Endothelial cell of umbilical vein (primary cell): ENCODE data around the gene GRIK3. TPM values are rescaled to one million over a fixed set of nuclear protein-coding genes. Genes with fewer than 3 reads are reported as not detected.

Experiments used
- BruUV-seq: library from RNA; stranded (reverse); fragments of 400-500 nt; replicated peaks from 2 replicates; lab custom pipeline; 2021; lab: Mats Ljungman, UMichigan
- CTCF ChIA-PET: fragments of 300-600, 350-600 bp; sonication (Branson Sonifier 250); formaldehyde crosslinking; loops from one replicate; lab custom pipeline; 2021; ENCODE audit warnings: antibody characterized with exemption, inconsistent platforms; lab: Charles Lee
- POLR2A ChIA-PET: fragments of 300-600, 350-600 bp; sonication (Branson Sonifier 250); formaldehyde crosslinking; loops from one replicate; lab custom pipeline; 2021; ENCODE audit warnings: antibody characterized with exemption, inconsistent platforms; lab: Charles Lee
- DNase-seq: peaks from one replicate; pipeline ENCODE4 v3.0.0-alpha.2; 2011; ENCODE audit warnings: low read depth, low spot score
- FAIRE-seq: peaks from 2 replicates; lab custom pipeline; 2011; peaks lifted over from hg19 to GRCh38; lab: Jason Lieb, UNC
- H2AFZ ChIP-seq: 2 replicates; pipeline ENCODE4 v1.6.0; 2012; ENCODE audit warnings: low read depth, low read length, control low read depth, inconsistent platforms
- H3K27ac ChIP-seq: 2 replicates; pipeline ENCODE4 v1.5.1; 2011; ENCODE audit warnings: low read depth, mild to moderate bottlenecking, control low read depth, low read length, moderate library complexity; ENCODE audit not compliant: insufficient read depth
- H3K27me3 ChIP-seq, 2 experiments: 2 replicates each; pipeline versions ENCODE4 v1.6.0 to v1.6.1; 2011; ENCODE audit warnings: low read length in 2 of 2, mixed read lengths in 1 of 2; ENCODE audit not compliant: control insufficient read depth in 2 of 2, insufficient read depth in 2 of 2
- H3K36me3 ChIP-seq, 2 experiments: 2 replicates in 1 of 2; 3 replicates in 1 of 2; pipeline ENCODE4 v1.5.1; 2011; ENCODE audit warnings: low read length in 2 of 2, mild to moderate bottlenecking in 1 of 2, moderate library complexity in 1 of 2; ENCODE audit not compliant: control insufficient read depth in 2 of 2, insufficient read depth in 2 of 2; ENCODE audit errors: extremely low read depth in 1 of 2
- H3K4me1 ChIP-seq: 3 replicates; pipeline ENCODE4 v1.5.1; 2011; ENCODE audit warnings: mild to moderate bottlenecking, low read length; ENCODE audit not compliant: control insufficient read depth, insufficient read depth; ENCODE audit errors: extremely low read depth
- H3K4me2 ChIP-seq: 2 replicates; pipeline ENCODE4 v1.6.1; 2011; ENCODE audit warnings: low read length, control low read depth, mixed read lengths; ENCODE audit not compliant: insufficient read depth
- H3K4me3 ChIP-seq, 3 experiments: fragments of 200-600 bp in 1 of 3; sonication (generic), shearing (Covaris generic) in 1 of 3; replicated peaks in 1 of 3; 2 replicates each; pipeline ENCODE4 v1.5.1; 2011 to 2016; ENCODE audit warnings: control low read depth in 3 of 3, low read length in 3 of 3, mild to moderate bottlenecking in 2 of 3, inconsistent platforms in 1 of 3, low read depth in 1 of 3, moderate library complexity in 1 of 3; ENCODE audit not compliant: insufficient read depth in 1 of 3
- H3K79me2 ChIP-seq: 2 replicates; pipeline ENCODE4 v1.6.0; 2012; ENCODE audit warnings: low read length, inconsistent platforms; ENCODE audit not compliant: control insufficient read depth, insufficient read depth
- H3K9ac ChIP-seq: replicated peaks from 2 replicates; pipeline ENCODE3; 2011; ENCODE audit warnings: low read length, control low read depth; ENCODE audit not compliant: insufficient read depth; ENCODE audit errors: extremely low read depth
- H3K9me1 ChIP-seq: replicated peaks from 3 replicates; pipeline ENCODE4 v1.6.0; 2011; ENCODE audit warnings: mild to moderate bottlenecking, low read length; ENCODE audit not compliant: control insufficient read depth, insufficient read depth; ENCODE audit errors: extremely low read depth
- H3K9me3 ChIP-seq: replicated peaks from 2 replicates; pipeline ENCODE4 v1.5.1; 2012; ENCODE audit warnings: low read length, inconsistent platforms; ENCODE audit not compliant: control insufficient read depth, insufficient read depth
- H4K20me1 ChIP-seq: replicated peaks from 2 replicates; pipeline ENCODE3; 2011; ENCODE audit warnings: mild to moderate bottlenecking, low read length; ENCODE audit not compliant: control insufficient read depth, insufficient read depth; ENCODE audit errors: extremely low read depth
- CTCF ChIP-seq, 2 donors: IDR thresholded peaks; 1 replicate in 1 of 2; 2 replicates in 1 of 2; pipeline ENCODE4 v1.5.1; 2011; ENCODE audit warnings: low read length in 2 of 2, mild to moderate bottlenecking in 2 of 2, moderate library complexity in 2 of 2, control low read depth in 1 of 2, inconsistent platforms in 1 of 2, low read depth in 1 of 2; ENCODE audit not compliant: insufficient read depth in 1 of 2; ENCODE audit errors: extremely low read depth in 1 of 2
- EZH2 ChIP-seq: IDR thresholded peaks from 2 replicates; pipeline ENCODE4 v1.6.1; 2012; ENCODE audit warnings: borderline replicate concordance, low read depth, mild to moderate bottlenecking, moderate library complexity, low read length, inconsistent platforms; ENCODE audit not compliant: severe bottlenecking
- FOS ChIP-seq: IDR thresholded peaks from 2 replicates; pipeline ENCODE4 v1.6.1; 2011; ENCODE audit warnings: mild to moderate bottlenecking, low read length, moderate library complexity, borderline replicate concordance; ENCODE audit not compliant: insufficient read depth
- JUN ChIP-seq: IDR thresholded peaks from 2 replicates; pipeline ENCODE4 v1.6.1; 2011; ENCODE audit warnings: borderline replicate concordance, low read depth; ENCODE audit not compliant: insufficient read length, insufficient read depth
- MYC ChIP-seq: IDR thresholded peaks from one replicate; pipeline ENCODE4 v1.6.1; 2011; ENCODE audit warnings: mild to moderate bottlenecking, low read depth, low read length
- POLR2A ChIP-seq: IDR thresholded peaks from 2 replicates; pipeline ENCODE4 v1.6.1; 2012; ENCODE audit warnings: low read depth, mild to moderate bottlenecking, control low read depth, low read length
- dilution Hi-C: fragments of 300-500 bp; cut with MboI; formaldehyde crosslinking; loops from one replicate; pipeline ENCODE4 v1.15.0; 2019; ENCODE audit warnings: low sequenced_read_pairs; ENCODE audit not compliant: extremely low pct_ligation_motif_present
- intact Hi-C: fragments of 100-400 bp; cut with micrococcal nuclease; formaldehyde crosslinking; loops from one replicate; pipeline ENCODE4 v1.10.0; 2022
- polyA plus RNA-seq, 4 experiments: library from polyadenylated mRNA; depleted of rRNA in 3 of 4; stranded (reverse) in 3 of 4; unstranded in 1 of 4; fragments of >200 nt; gene quantifications; 2 replicates each; pipeline versions ENCODE4 v1.2.1 to v1.2.3, GENCODE V29; 2011 to 2012; ENCODE audit warnings: missing spikeins in 1 of 4
- total RNA-seq: library from RNA; stranded (reverse); gene quantifications from 2 replicates; pipeline ENCODE4 v1.2.3, GENCODE V29; 2021
- TF ChIP-seq, protein P1 (sequence below): IDR thresholded peaks from 2 replicates; pipeline ENCODE4 v1.6.1; 2011; ENCODE audit not compliant: insufficient read depth, insufficient read length

GRIK3 gene
- total and polyA plus RNA-seq, 2 donors (not counting 3 experiments of a cell fraction or from before 2014, with no cell fraction given), result not detected

DNA sequence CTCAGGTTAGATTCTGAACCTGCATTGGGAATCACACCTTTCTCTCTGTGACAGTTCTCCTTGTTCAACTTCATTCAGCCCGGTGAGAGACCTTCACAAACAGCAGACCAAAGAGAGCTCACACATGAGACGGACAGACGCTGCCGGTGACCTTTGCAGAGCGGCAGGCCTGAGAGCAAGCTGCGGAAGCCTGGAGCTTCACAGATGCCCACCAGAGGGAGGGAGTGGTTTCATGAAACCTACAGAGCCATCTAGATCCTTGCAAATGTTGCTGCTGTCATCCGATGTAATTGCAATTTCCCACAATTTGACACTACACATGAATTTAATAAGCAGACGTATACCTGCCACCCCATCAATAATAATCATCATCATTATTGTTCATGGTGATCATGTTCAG lies 39.4 kb downstream of the GRIK3 start:
- no peaks in the 10 kb centered on the region for H4K20me1 ChIP-seq

More for the DNA sequence above, 39.4 kb downstream of the GRIK3 start:
- BruUV-seq, result no TSS peak
- no peaks in the 10 kb centered on the region for H3K9me1 ChIP-seq
- no peaks in the 10 kb centered on the region for H3K9me3 ChIP-seq
- dilution Hi-C loops (no loop called here), intact Hi-C loops (no loop called here)
- DNase-seq (no peak), FAIRE-seq (no peak)
- ChIA-PET POLR2A (no interaction called here), CTCF (no interaction called here)
- no peak overlapping the region for H2AFZ ChIP-seq
- H3K9ac ChIP-seq, result no peak overlapping the region
- no peaks in the 10 kb centered on the region for H3K79me2 ChIP-seq
- no peaks in the 10 kb centered on the region for H3K4me1 ChIP-seq
- H3K27ac ChIP-seq, result no peak overlapping the region
- TF ChIP-seq EZH2 (no peak), FOS (no peak), POLR2A (no peak), MYC (no peak), JUN (no peak), CTCF (IDR thresholded peaks at IDR 0.05; ENCODE audit: extremely low read depth in 1 of 2, insufficient read depth in 1 of 2, low read depth in 1 of 2, low read length in 2 of 2) (no peak)
- TF ChIP-seq, protein P1, sequence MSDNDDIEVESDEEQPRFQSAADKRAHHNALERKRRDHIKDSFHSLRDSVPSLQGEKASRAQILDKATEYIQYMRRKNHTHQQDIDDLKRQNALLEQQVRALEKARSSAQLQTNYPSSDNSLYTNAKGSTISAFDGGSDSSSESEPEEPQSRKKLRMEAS, result no peak
- no peaks in the 10 kb centered on the region for H3K36me3 ChIP-seq
- H3K4me3 ChIP-seq, result no peak overlapping the region
- no peak overlapping the region for H3K4me2 ChIP-seq
- H3K27me3 ChIP-seq, result no peaks in the 10 kb centered on the region
